SIG-M5 (cell line): ENCODE data around the gene DPCD.
"Not testable (repeated sequence)": the region's sequence is repeated elsewhere in the genome, so short reads cannot be mapped to it uniquely, and the experiment has no call there.

Source experiments
- DNase-seq: peaks from one replicate; lab custom pipeline; 2025; lab: John Stamatoyannopoulos, UW

The DPCD gene

GRCh38 chr10:101619983-101620382 is 31.9 kb downstream of the DPCD start:
- DNase-seq, result no peak

- DNase-seq, result no peak
Observed at GRCh38 chr10:101623528-101623927, 35.4 kb downstream of the DPCD start.

- DNase-seq, result no peak
Observed at GRCh38 chr10:101624526-101625102, 36.5 kb downstream of the DPCD start.

GRCh38 chr10:101625821-101626412 is 37.8 kb downstream of the DPCD start:
- DNase-seq, result no peak

GRCh38 chr10:101629837-101630632 is 41.9 kb downstream of the DPCD start:
- DNase-seq, result no peak

GRCh38 chr10:101630633-101630920 is 42.5 kb downstream of the DPCD start:
- no peak for DNase-seq

GRCh38 chr10:101631821-101632475 is 43.8 kb downstream of the DPCD start:
- no peak for DNase-seq

- DNase-seq, result not testable (repeated sequence)
Observed at GRCh38 chr10:101633510-101633909, 45.4 kb downstream of the DPCD start.

- no peak for DNase-seq
Observed at GRCh38 chr10:101639141-101639900, 51.2 kb downstream of the DPCD start.

- no peak for DNase-seq
Observed at GRCh38 chr10:101643546-101643945, 55.4 kb downstream of the DPCD start.

GRCh38 chr10:101644002-101644401 is 55.9 kb downstream of the DPCD start:
- no peak for DNase-seq

- DNase-seq, result no peak
Observed at GRCh38 chr10:101645659-101646058, 57.5 kb downstream of the DPCD start.

- DNase-seq, result no peak
Observed at GRCh38 chr10:101646364-101646763, 58.2 kb downstream of the DPCD start.

GRCh38 chr10:101647255-101647654 is 59.1 kb downstream of the DPCD start:
- no peak for DNase-seq

- DNase-seq, result no peak
Observed at GRCh38 chr10:101649525-101650085, 61.5 kb downstream of the DPCD start.

- no peak for DNase-seq
Observed at GRCh38 chr10:101650863-101651262, 62.7 kb downstream of the DPCD start.

GRCh38 chr10:101651336-101651735 is 63.2 kb downstream of the DPCD start:
- DNase-seq, result no peak

GRCh38 chr10:101653536-101653935 is 65.4 kb downstream of the DPCD start:
- no peak for DNase-seq

- DNase-seq, result no peak
Observed at GRCh38 chr10:101655570-101655969, 67.4 kb downstream of the DPCD start.

- DNase-seq, result no peak
Observed at GRCh38 chr10:101656890-101657289, 68.8 kb downstream of the DPCD start.

GRCh38 chr10:101658975-101659374 is 70.9 kb downstream of the DPCD start:
- DNase-seq, result no peak
